Epidermal melanocyte (primary cell): Measurements from ENCODE around the gene CCDC127.
"Not testable (repeated sequence)": the region's sequence is repeated elsewhere in the genome, so short reads cannot be mapped to it uniquely, and the experiment has no call there.

Experiments
- DNase-seq: peaks from one replicate; pipeline ENCODE4 v3.0.0; 2011; ENCODE audit warnings: low spot score; ENCODE audit not compliant: insufficient read length

The CCDC127 gene

GRCh38 chr5:234450-234849 is 16.5 kb upstream of the CCDC127 start:
- DNase-seq: no peak

GRCh38 chr5:233426-233825 is 15.5 kb upstream of the CCDC127 start:
- not testable (repeated sequence) for DNase-seq

- DNase-seq: no peak
Observed at GRCh38 chr5:231661-232060, 13.7 kb upstream of the CCDC127 start.

GRCh38 chr5:230711-231110 is 12.8 kb upstream of the CCDC127 start:
- no peak for DNase-seq

- no peak for DNase-seq
Observed at GRCh38 chr5:228886-229285, 10.9 kb upstream of the CCDC127 start.

GRCh38 chr5:227375-227774 is 9.4 kb upstream of the CCDC127 start:
- DNase-seq: not testable (repeated sequence)

GRCh38 chr5:225334-225733 is 7.4 kb upstream of the CCDC127 start:
- no peak for DNase-seq

GRCh38 chr5:223791-224190 is 5.8 kb upstream of the CCDC127 start:
- DNase-seq: no peak

GRCh38 chr5:222951-223715 is 5.2 kb upstream of the CCDC127 start:
- not testable (repeated sequence) for DNase-seq

GRCh38 chr5:219991-220390 is 2.0 kb upstream of the CCDC127 start:
- DNase-seq: no peak

GRCh38 chr5:219460-219863 is 1.5 kb upstream of the CCDC127 start:
- DNase-seq: no peak

GRCh38 chr5:218457-219291 is 721 bp upstream of the CCDC127 start:
- no peak for DNase-seq

- DNase-seq: not testable (repeated sequence)
Observed at GRCh38 chr5:216076-216475, 1.9 kb downstream of the CCDC127 start.

GRCh38 chr5:215256-215655 is 2.7 kb downstream of the CCDC127 start:
- not testable (repeated sequence) for DNase-seq

- DNase-seq: no peak
Observed at GRCh38 chr5:213803-214395, 4.1 kb downstream of the CCDC127 start.

- DNase-seq: no peak
Observed at GRCh38 chr5:208449-209114, 9.4 kb downstream of the CCDC127 start.

- DNase-seq: no peak
Observed at GRCh38 chr5:207599-207998, 10.4 kb downstream of the CCDC127 start.

GRCh38 chr5:206927-207536 is 10.9 kb downstream of the CCDC127 start:
- no peak for DNase-seq

- no peak for DNase-seq
Observed at GRCh38 chr5:206406-206805, 11.5 kb downstream of the CCDC127 start.

GRCh38 chr5:204966-205670 is 12.8 kb downstream of the CCDC127 start:
- DNase-seq: no peak

- no peak for DNase-seq
Observed at GRCh38 chr5:204462-204861, 13.5 kb downstream of the CCDC127 start.
